Neuronal stem cell (in vitro differentiated cells): ENCODE data around the gene NEK3.

ENCODE experiments used
- DNase-seq: peaks from one replicate; pipeline ENCODE4 v3.0.0-alpha.2; 2013; ENCODE audit warnings: low spot score
- H2AFZ ChIP-seq: one replicate; pipeline ENCODE4 v1.6.1; 2013; ENCODE audit warnings: mild to moderate bottlenecking, low read length, inconsistent platforms
- H2AK5ac ChIP-seq: 2 replicates; pipeline ENCODE4 v1.6.1; 2013; ENCODE audit warnings: low read depth, mild to moderate bottlenecking, inconsistent platforms, low read length, moderate library complexity, mixed read lengths
- H2BK120ac ChIP-seq: 2 replicates; pipeline ENCODE4 v1.6.1; 2013; ENCODE audit warnings: low read depth, mild to moderate bottlenecking, inconsistent platforms, low read length, moderate library complexity, mixed read lengths
- H2BK12ac ChIP-seq: one replicate; pipeline ENCODE4 v1.6.1; 2013; ENCODE audit warnings: low read length, inconsistent platforms
- H2BK15ac ChIP-seq: 2 replicates; pipeline ENCODE4 v1.6.1; 2013; ENCODE audit warnings: mild to moderate bottlenecking, low read length, inconsistent platforms, mixed read lengths
- H2BK5ac ChIP-seq: one replicate; pipeline ENCODE4 v1.6.1; 2013; ENCODE audit warnings: inconsistent platforms, mild to moderate bottlenecking, low read length, moderate library complexity
- H3K14ac ChIP-seq: one replicate; pipeline ENCODE4 v1.6.1; 2013; ENCODE audit warnings: low read length, inconsistent platforms
- H3K18ac ChIP-seq: 2 replicates; pipeline ENCODE4 v1.6.1; 2013; ENCODE audit warnings: low read length, inconsistent platforms
- H3K23ac ChIP-seq: 2 replicates; pipeline ENCODE4 v1.6.1; 2013; ENCODE audit warnings: low read depth, mild to moderate bottlenecking, mixed read lengths, low read length, inconsistent platforms; ENCODE audit not compliant: poor library complexity
- H3K27ac ChIP-seq: replicated peaks from 3 replicates; pipeline ENCODE4 v1.5.1; 2013; ENCODE audit warnings: low read length, inconsistent platforms
- H3K27me3 ChIP-seq, 3 experiments: 2 replicates each; pipeline ENCODE4 v1.6.1; 2013; ENCODE audit warnings: low read length in 3 of 3, mild to moderate bottlenecking in 2 of 3, inconsistent platforms in 1 of 3, low read depth in 1 of 3, mixed read lengths in 1 of 3, moderate library complexity in 1 of 3; ENCODE audit not compliant: control insufficient read depth in 3 of 3, insufficient read depth in 3 of 3
- H3K36me3 ChIP-seq, 2 donors: replicated peaks in 1 of 2; 2 replicates each; pipeline ENCODE4 v1.6.1; 2013; ENCODE audit warnings: low read length in 2 of 2; ENCODE audit not compliant: control insufficient read depth in 2 of 2, insufficient read depth in 2 of 2
- H3K4ac ChIP-seq: 2 replicates; pipeline ENCODE4 v1.6.1; 2013; ENCODE audit warnings: inconsistent platforms, mild to moderate bottlenecking, low read length, moderate library complexity
- H3K4me1 ChIP-seq, 2 donors: 1 replicate in 1 of 2; 2 replicates in 1 of 2; pipeline ENCODE4 v1.6.1; 2013; ENCODE audit warnings: low read length in 2 of 2, low read depth in 1 of 2; ENCODE audit not compliant: control insufficient read depth in 2 of 2, insufficient read depth in 1 of 2
- H3K4me2 ChIP-seq: one replicate; pipeline ENCODE4 v1.6.1; 2013; ENCODE audit warnings: mild to moderate bottlenecking, low read length, inconsistent platforms; ENCODE audit not compliant: insufficient read depth, poor library complexity, severe bottlenecking
- H3K4me3 ChIP-seq, 2 donors: 2 replicates each; pipeline ENCODE4 v1.5.1; 2013; ENCODE audit warnings: low read length in 2 of 2, mild to moderate bottlenecking in 2 of 2, inconsistent platforms in 1 of 2, moderate library complexity in 1 of 2
- H3K79me1 ChIP-seq: one replicate; pipeline ENCODE4 v1.6.1; 2013; ENCODE audit warnings: low read depth, mild to moderate bottlenecking, inconsistent platforms, low read length, moderate library complexity
- H3K9ac ChIP-seq: one replicate; pipeline ENCODE4 v1.6.1; 2013; ENCODE audit warnings: mild to moderate bottlenecking, low read depth, low read length, inconsistent platforms; ENCODE audit not compliant: poor library complexity
- H3K9me3 ChIP-seq, 2 donors: replicated peaks in 1 of 2; 2 replicates each; pipeline versions ENCODE3 to v1.6.1; 2013; ENCODE audit warnings: low read length in 2 of 2, mild to moderate bottlenecking in 2 of 2, inconsistent platforms in 1 of 2, low read depth in 1 of 2, mixed read lengths in 1 of 2, moderate library complexity in 1 of 2; ENCODE audit not compliant: control insufficient read depth in 2 of 2, insufficient read depth in 1 of 2
- H4K8ac ChIP-seq: one replicate; pipeline ENCODE4 v1.6.1; 2013; ENCODE audit warnings: low read depth, mild to moderate bottlenecking, inconsistent platforms, low read length, moderate library complexity
- H4K91ac ChIP-seq: one replicate; pipeline ENCODE4 v1.6.1; 2013; ENCODE audit warnings: low read length, low read depth, mild to moderate bottlenecking, inconsistent platforms; ENCODE audit not compliant: poor library complexity
- WGBS, 2 donors: extraction: QIAGEN DNeasy Blood & Tissue Kit; methylation state at CpG; one replicate each; pipeline ENCODE4 v1.1.7; 2013; ENCODE audit warnings: missing lambda C conversion rate in 2 of 2, mixed read lengths in 1 of 2; ENCODE audit not compliant: insufficient read length in 2 of 2, insufficient replicate concordance in 1 of 2; ENCODE audit errors: extremely low coverage in 2 of 2; 5-methylcytosine and 5-hydroxymethylcytosine counted together

Gene NEK3

GRCh38 chr13:52096062-52096461, 63.3 kb downstream of the NEK3 start:
- no peak overlapping the region for H3K18ac ChIP-seq
- no peaks in the 10 kb centered on the region for H3K79me1 ChIP-seq
- no peak overlapping the region for H3K4ac ChIP-seq
- H3K4me3 ChIP-seq: no peak overlapping the region
- H3K27ac ChIP-seq: no peak overlapping the region
- no peak overlapping the region for H2AFZ ChIP-seq
- no peaks in the 10 kb centered on the region for H3K36me3 ChIP-seq
- no peak for DNase-seq
- no peak overlapping the region for H2BK12ac ChIP-seq
- no peak overlapping the region for H2BK5ac ChIP-seq
- no peak overlapping the region for H3K14ac ChIP-seq
- no peaks in the 10 kb centered on the region for H3K4me1 ChIP-seq
- H3K4me2 ChIP-seq: no peak overlapping the region
- H2AK5ac ChIP-seq: no peak overlapping the region
- WGBS, 2 donors: no CpG with 5 or more reads among the region's 2 CpGs
- no peak overlapping the region for H3K9ac ChIP-seq
- no peaks in the 10 kb centered on the region for H3K9me3 ChIP-seq
- H3K27me3 ChIP-seq: peaks cover 0 to 5% (median 0%) of the 10 kb centered on the region in 3 experiments
- H2BK120ac ChIP-seq: no peak overlapping the region
- no peak overlapping the region for H4K91ac ChIP-seq
- H2BK15ac ChIP-seq: no peak overlapping the region
- H3K23ac ChIP-seq: no peak overlapping the region
- H4K8ac ChIP-seq: no peak overlapping the region

GRCh38 chr13:52092087-52092486, 67.3 kb downstream of the NEK3 start:
- Histone ChIP-seq H2BK5ac (no peak overlapping the region), H3K27me3 (peaks cover 0 to 4% (median 0%) of the 10 kb centered on the region in 3 experiments), H4K8ac (no peak overlapping the region), H3K36me3 (no peaks in the 10 kb centered on the region), H3K4me2 (no peak overlapping the region), H2BK15ac (no peak overlapping the region), H3K4me3 (no peak overlapping the region), H2AFZ (no peak overlapping the region), H3K4me1 (no peaks in the 10 kb centered on the region), H2AK5ac (no peak overlapping the region), H3K18ac (no peak overlapping the region), H2BK120ac (no peak overlapping the region), H3K23ac (no peak overlapping the region), H3K9me3 (no peaks in the 10 kb centered on the region), H3K27ac (no peak overlapping the region), H3K79me1 (no peaks in the 10 kb centered on the region), H2BK12ac (no peak overlapping the region), H3K9ac (no peak overlapping the region), H3K14ac (no peak overlapping the region), H4K91ac (no peak overlapping the region), H3K4ac (no peak overlapping the region)
- no CpG with 5 or more reads among the region's 2 CpGs for WGBS, 2 donors
- no peak for DNase-seq

GRCh38 chr13:52091473-52091872, 67.9 kb downstream of the NEK3 start:
- H4K8ac ChIP-seq: no peak overlapping the region
- no peak overlapping the region for H3K14ac ChIP-seq

GRCh38 chr13:52085421-52085820, 74.0 kb downstream of the NEK3 start:
- Histone ChIP-seq H2BK12ac (no peak overlapping the region), H4K8ac (no peak overlapping the region), H3K9me3 (peaks cover 0 to 1% of the 10 kb centered on the region in 2 donors), H3K4me1 (peaks cover 0 to 2% of the 10 kb centered on the region in 2 donors), H2BK15ac (no peak overlapping the region), H3K79me1 (no peaks in the 10 kb centered on the region), H3K23ac (no peak overlapping the region), H2AFZ (no peak overlapping the region), H2BK5ac (no peak overlapping the region), H3K4me2 (no peak overlapping the region), H3K9ac (no peak overlapping the region), H2AK5ac (no peak overlapping the region), H3K36me3 (no peaks in the 10 kb centered on the region), H4K91ac (no peak overlapping the region), H3K18ac (no peak overlapping the region), H3K4ac (no peak overlapping the region), H3K27me3 (peaks cover 0 to 10% (median 0%) of the 10 kb centered on the region in 3 experiments), H2BK120ac (no peak overlapping the region), H3K27ac (no peak overlapping the region), H3K14ac (no peak overlapping the region), H3K4me3 (no peak overlapping the region)
- DNase-seq: no peak
- WGBS, 2 donors: no CpG with 5 or more reads among the region's 2 CpGs

More at GRCh38 chr13:52091473-52091872, 67.9 kb downstream of the NEK3 start:
- H3K79me1 ChIP-seq: no peaks in the 10 kb centered on the region
- H3K23ac ChIP-seq: no peak overlapping the region
- no peak overlapping the region for H2BK5ac ChIP-seq
- H3K4me3 ChIP-seq: no peak overlapping the region
- H3K9me3 ChIP-seq: no peaks in the 10 kb centered on the region
- no peak overlapping the region for H3K27ac ChIP-seq
- no peak for DNase-seq
- H2BK15ac ChIP-seq: no peak overlapping the region
- no peak overlapping the region for H3K4me2 ChIP-seq
- WGBS, 2 donors: no CpG with 5 or more reads among the region's 2 CpGs
- no peak overlapping the region for H3K18ac ChIP-seq
- H3K36me3 ChIP-seq: no peaks in the 10 kb centered on the region
- H3K4me1 ChIP-seq: peaks cover 0 to 2% of the 10 kb centered on the region in 2 donors
- no peak overlapping the region for H2AFZ ChIP-seq
- no peak overlapping the region for H3K4ac ChIP-seq
- H4K91ac ChIP-seq: no peak overlapping the region
- no peak overlapping the region for H2BK12ac ChIP-seq
- no peak overlapping the region for H2BK120ac ChIP-seq
- H3K9ac ChIP-seq: no peak overlapping the region
- H3K27me3 ChIP-seq: peaks cover 0 to 2% (median 0%) of the 10 kb centered on the region in 3 experiments
- H2AK5ac ChIP-seq: no peak overlapping the region
